ENCODE results near the gene BAHCC1. TPM values are rescaled to one million over a fixed set of nuclear protein-coding genes. Genes with fewer than 3 reads are reported as not detected.

BAHCC1 gene
- total RNA-seq, 2 donors from 2014 or later, result 0.52 to 0.84 TPM

- H3K4me3 Mint-ChIP-seq, result no peak overlapping the region
- H3K9me3 Mint-ChIP-seq, result no peaks in the 10 kb centered on the region
- no peak for ATAC-seq
- no peaks in the 10 kb centered on the region for H3K36me3 Mint-ChIP-seq
- no peaks in the 10 kb centered on the region for H3K27me3 Mint-ChIP-seq
- H3K27ac Mint-ChIP-seq, result no peak overlapping the region
- no peak for DNase-seq (ENCODE audit: low spot score)
- H3K4me1 Mint-ChIP-seq (ENCODE audit: low read depth in 2 of 2), result no peaks in the 10 kb centered on the region
Observed at GRCh38 chr17:81466564-81467472, 71.6 kb downstream of the BAHCC1 start.

- Mint-ChIP-seq H3K4me3 (no peak overlapping the region), H3K9me3 (no peaks in the 10 kb centered on the region), H3K4me1 (ENCODE audit: low read depth in 2 of 2) (no peaks in the 10 kb centered on the region), H3K36me3 (no peaks in the 10 kb centered on the region), H3K27ac (no peak overlapping the region), H3K27me3 (no peaks in the 10 kb centered on the region)
- ATAC-seq (no peak), DNase-seq (ENCODE audit: low spot score) (no peak)
Observed at GRCh38 chr17:81468111-81468769, 73.0 kb downstream of the BAHCC1 start.

- no peak for ATAC-seq
- Mint-ChIP-seq H3K9me3 (no peaks in the 10 kb centered on the region), H3K4me1 (ENCODE audit: low read depth in 2 of 2) (no peaks in the 10 kb centered on the region), H3K27me3 (no peaks in the 10 kb centered on the region), H3K4me3 (no peak overlapping the region), H3K27ac (no peak overlapping the region), H3K36me3 (no peaks in the 10 kb centered on the region)
- no peak for DNase-seq (ENCODE audit: low spot score)
Observed at GRCh38 chr17:81468770-81469121, 73.5 kb downstream of the BAHCC1 start.

- no peaks in the 10 kb centered on the region for H3K4me1 Mint-ChIP-seq (ENCODE audit: low read depth in 2 of 2)
- H3K4me3 Mint-ChIP-seq, result no peak overlapping the region
- no peaks in the 10 kb centered on the region for H3K9me3 Mint-ChIP-seq
- DNase-seq (ENCODE audit: low spot score) (no peak), ATAC-seq (no peak)
- H3K27me3 Mint-ChIP-seq, result no peaks in the 10 kb centered on the region
- H3K27ac Mint-ChIP-seq, result no peak overlapping the region
- no peaks in the 10 kb centered on the region for H3K36me3 Mint-ChIP-seq
Observed at GRCh38 chr17:81469266-81469665, 74.0 kb downstream of the BAHCC1 start.

- ATAC-seq, result no peak
- no peak for DNase-seq (ENCODE audit: low spot score)
- Mint-ChIP-seq H3K4me1 (ENCODE audit: low read depth in 2 of 2) (no peaks in the 10 kb centered on the region), H3K27me3 (no peaks in the 10 kb centered on the region), H3K27ac (no peak overlapping the region), H3K9me3 (no peaks in the 10 kb centered on the region), H3K36me3 (no peaks in the 10 kb centered on the region), H3K4me3 (no peak overlapping the region)
Observed at GRCh38 chr17:81470270-81470943, 75.2 kb downstream of the BAHCC1 start.

GRCh38 chr17:81470944-81471817 is 75.9 kb downstream of the BAHCC1 start:
- no peak for DNase-seq (ENCODE audit: low spot score)
- H3K4me3 Mint-ChIP-seq, result no peak overlapping the region
- no peaks in the 10 kb centered on the region for H3K4me1 Mint-ChIP-seq (ENCODE audit: low read depth in 2 of 2)
- H3K27me3 Mint-ChIP-seq, result no peaks in the 10 kb centered on the region
- H3K36me3 Mint-ChIP-seq, result no peaks in the 10 kb centered on the region
- no peak for ATAC-seq
- no peaks in the 10 kb centered on the region for H3K9me3 Mint-ChIP-seq
- H3K27ac Mint-ChIP-seq, result no peak overlapping the region

GRCh38 chr17:81471818-81472456 is 76.7 kb downstream of the BAHCC1 start:
- ATAC-seq, result peak; percentile 10 to 46
- Mint-ChIP-seq H3K27ac (no peak overlapping the region), H3K36me3 (no peaks in the 10 kb centered on the region), H3K9me3 (no peaks in the 10 kb centered on the region), H3K27me3 (no peaks in the 10 kb centered on the region), H3K4me3 (no peak overlapping the region), H3K4me1 (ENCODE audit: low read depth in 2 of 2) (no peaks in the 10 kb centered on the region)
- DNase-seq (ENCODE audit: low spot score), result no peak

GRCh38 chr17:81473019-81473418 is 77.8 kb downstream of the BAHCC1 start:
- no peaks in the 10 kb centered on the region for H3K9me3 Mint-ChIP-seq
- DNase-seq (ENCODE audit: low spot score), result no peak
- H3K27me3 Mint-ChIP-seq, result no peaks in the 10 kb centered on the region
- no peak for ATAC-seq
- no peaks in the 10 kb centered on the region for H3K36me3 Mint-ChIP-seq
- H3K4me1 Mint-ChIP-seq (ENCODE audit: low read depth in 2 of 2), result no peaks in the 10 kb centered on the region
- no peak overlapping the region for H3K27ac Mint-ChIP-seq
- no peak overlapping the region for H3K4me3 Mint-ChIP-seq

GRCh38 chr17:81474958-81475357 is 79.7 kb downstream of the BAHCC1 start:
- no peaks in the 10 kb centered on the region for H3K4me1 Mint-ChIP-seq (ENCODE audit: low read depth in 2 of 2)
- H3K27ac Mint-ChIP-seq, result no peak overlapping the region
- DNase-seq (ENCODE audit: low spot score), result no peak
- H3K4me3 Mint-ChIP-seq, result no peak overlapping the region
- no peaks in the 10 kb centered on the region for H3K9me3 Mint-ChIP-seq
- peaks cover 0 to 7% of the 10 kb centered on the region in 2 donors for H3K27me3 Mint-ChIP-seq
- ATAC-seq, result no peak
- no peaks in the 10 kb centered on the region for H3K36me3 Mint-ChIP-seq

- H3K27me3 Mint-ChIP-seq, result peaks cover 7 to 9% of the 10 kb centered on the region in 2 donors
Observed at GRCh38 chr17:81476097-81476496, 80.8 kb downstream of the BAHCC1 start.

GRCh38 chr17:81476635-81477034 is 81.4 kb downstream of the BAHCC1 start:
- Mint-ChIP-seq H3K9me3 (no peaks in the 10 kb centered on the region), H3K36me3 (no peaks in the 10 kb centered on the region), H3K4me3 (no peak overlapping the region), H3K27ac (no peak overlapping the region), H3K27me3 (peaks cover 7 to 9% of the 10 kb centered on the region in 2 donors), H3K4me1 (ENCODE audit: low read depth in 2 of 2) (peaks cover 0 to under 1% of the 10 kb centered on the region in 2 donors)
- ATAC-seq, result no peak
- no peak for DNase-seq (ENCODE audit: low spot score)

More at GRCh38 chr17:81476097-81476496, 80.8 kb downstream of the BAHCC1 start:
- ATAC-seq, result no peak
- Mint-ChIP-seq H3K36me3 (no peaks in the 10 kb centered on the region), H3K9me3 (no peaks in the 10 kb centered on the region), H3K4me1 (ENCODE audit: low read depth in 2 of 2) (no peaks in the 10 kb centered on the region), H3K4me3 (no peak overlapping the region), H3K27ac (no peak overlapping the region)
- DNase-seq (ENCODE audit: low spot score), result no peak

- H3K4me1 Mint-ChIP-seq (ENCODE audit: low read depth in 2 of 2), result peaks cover 0 to 3% of the 10 kb centered on the region in 2 donors
- DNase-seq (ENCODE audit: low spot score) (no peak), ATAC-seq (no peak)
- no peaks in the 10 kb centered on the region for H3K9me3 Mint-ChIP-seq
- peaks cover 7 to 9% of the 10 kb centered on the region in 2 donors for H3K27me3 Mint-ChIP-seq
- H3K4me3 Mint-ChIP-seq, result no peak overlapping the region
- H3K36me3 Mint-ChIP-seq, result no peaks in the 10 kb centered on the region
- H3K27ac Mint-ChIP-seq, result no peak overlapping the region
Observed at GRCh38 chr17:81477173-81477572, 81.9 kb downstream of the BAHCC1 start.

- no peaks in the 10 kb centered on the region for H3K36me3 Mint-ChIP-seq
- peaks cover 7 to 15% of the 10 kb centered on the region in 2 donors for H3K27me3 Mint-ChIP-seq
- peaks cover 0 to 9% of the 10 kb centered on the region in 2 donors for H3K4me1 Mint-ChIP-seq (ENCODE audit: low read depth in 2 of 2)
- ATAC-seq (no peak), DNase-seq (ENCODE audit: low spot score) (no peak)
- no peak overlapping the region for H3K27ac Mint-ChIP-seq
- H3K9me3 Mint-ChIP-seq, result no peaks in the 10 kb centered on the region
- H3K4me3 Mint-ChIP-seq, result no peak overlapping the region
Observed at GRCh38 chr17:81478119-81478518, 82.9 kb downstream of the BAHCC1 start.

Data from natural killer cell treated with Interleukin-12 subunit alpha and Interleukin-12 subunit beta and Interleukin-15 and Interleukin-18, amount 100 ng/mL, for 72 hours (primary cell).